ENCODE data around the gene DYNC1H1. TPM values are rescaled to one million over a fixed set of nuclear protein-coding genes. Genes with fewer than 3 reads are reported as not detected.
"Not testable (repeated sequence)": the region's sequence is repeated elsewhere in the genome, so short reads cannot be mapped to it uniquely, and the experiment has no call there.

DYNC1H1 gene
- total RNA-seq, 1 donor from 2014 or later = 496 TPM

- not testable (repeated sequence) for ATAC-seq; DNase-seq (ENCODE audit: low spot score)
- intact Hi-C loops (cut with DNase I) = loop anchor here (5.0 kb wide), 1 partner anchor 1149 kb away; no protein-coding TSS in a partner anchor
Observed at GRCh38 chr14:102078361-102078791, 114.0 kb downstream of the DYNC1H1 start.

DNA sequence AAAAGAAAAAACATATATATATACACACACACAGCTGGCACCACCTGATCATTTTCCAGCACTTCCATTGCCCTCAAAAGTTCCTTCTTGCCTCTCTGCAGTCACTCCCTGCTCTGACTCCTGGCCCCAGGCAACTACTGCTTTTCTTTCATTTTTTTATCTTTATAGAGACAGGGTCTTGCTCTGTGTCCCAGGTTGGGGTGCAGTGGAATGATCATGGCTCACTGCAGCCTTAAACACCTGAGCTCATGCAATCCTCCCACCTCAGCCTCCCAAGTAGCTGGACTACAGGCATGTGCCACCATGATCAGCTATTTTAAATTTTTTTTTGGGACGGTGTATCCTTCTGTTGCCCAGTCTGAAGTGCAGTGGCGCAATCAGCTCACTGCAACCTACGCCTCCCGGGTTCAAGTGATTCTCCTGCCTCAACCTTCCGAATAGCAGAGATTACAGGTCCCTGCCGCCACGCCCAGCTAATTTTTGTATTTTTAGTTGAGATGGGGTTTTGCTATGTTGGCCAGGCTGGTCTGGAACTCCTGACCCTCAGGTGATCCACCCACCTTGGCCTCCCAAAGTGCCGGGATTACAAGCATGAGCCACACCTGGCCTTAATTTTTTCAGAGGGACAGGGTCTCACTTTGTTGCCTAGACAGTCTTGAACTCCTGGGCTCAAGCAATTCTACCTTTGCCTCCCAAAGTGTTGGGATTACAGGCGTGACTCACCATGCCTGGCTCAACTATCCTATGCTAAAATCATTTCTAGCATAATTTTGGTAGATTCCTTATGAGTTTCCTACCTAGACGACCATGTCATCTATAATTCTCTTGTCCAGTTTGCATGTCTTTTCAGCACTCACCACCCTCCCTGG is 114.7 kb downstream of the DYNC1H1 start:
- DNase-seq (ENCODE audit: low spot score) = no peak
- no peak for ATAC-seq
- intact Hi-C loops (cut with DNase I) = loop anchor here (5.0 kb wide), 1 partner anchor 1148 kb away; no protein-coding TSS in a partner anchor

- no peak for DNase-seq (ENCODE audit: low spot score)
Observed at GRCh38 chr14:102079700-102079979, 115.3 kb downstream of the DYNC1H1 start.

DNA sequence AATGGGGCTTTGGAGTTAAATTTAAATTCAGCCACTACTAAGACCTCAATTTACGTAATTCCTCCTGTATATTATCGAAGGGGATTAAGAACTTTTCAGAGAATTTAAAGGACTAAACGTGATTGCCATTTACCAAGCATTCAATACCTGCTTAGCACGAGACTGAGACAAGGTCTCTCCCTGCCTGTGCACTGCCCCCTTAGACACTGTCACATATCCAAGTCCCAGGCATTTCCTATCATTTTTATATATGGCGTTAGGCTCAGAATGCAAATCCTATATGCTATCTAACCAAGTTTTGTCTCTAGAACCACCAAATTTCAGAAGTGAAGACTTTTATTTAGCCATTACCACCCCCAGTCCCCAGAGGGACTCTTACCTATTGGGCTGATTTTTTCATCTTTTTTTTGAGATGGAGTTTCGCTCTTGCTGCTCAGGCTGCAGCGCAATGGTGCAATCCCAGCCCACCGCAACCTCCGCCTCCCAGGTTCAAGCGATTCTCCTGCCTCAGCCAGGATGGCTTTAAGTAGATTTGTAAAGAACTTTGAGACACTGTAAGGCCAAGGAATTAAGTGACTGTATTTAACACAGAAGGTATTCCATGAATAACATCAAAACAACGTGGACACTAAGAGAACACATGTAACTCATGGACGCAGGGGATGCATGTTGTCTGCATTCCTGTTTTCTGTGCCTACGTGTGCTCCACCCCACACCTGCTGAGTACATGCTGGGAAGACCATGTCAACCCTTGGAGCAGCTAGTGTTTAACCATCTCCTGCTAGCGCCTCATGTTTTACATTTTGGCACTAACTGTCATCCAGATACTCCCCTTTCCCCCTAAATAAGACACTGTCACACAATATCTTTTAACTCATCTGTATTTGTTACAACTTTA is 116.1 kb downstream of the DYNC1H1 start:
- DNase-seq (ENCODE audit: low spot score) (no peak), ATAC-seq (no peak)
- intact Hi-C loops (cut with DNase I) = no loop called here

More at GRCh38 chr14:102079700-102079979, 115.3 kb downstream of the DYNC1H1 start:
- ATAC-seq = no peak
- intact Hi-C loops (cut with DNase I) = loop anchor here (5.0 kb wide), 1 partner anchor 1148 kb away; no protein-coding TSS in a partner anchor

- intact Hi-C loops (cut with DNase I) = no loop called here
- ATAC-seq (no peak), DNase-seq (ENCODE audit: low spot score) (no peak)
Observed at GRCh38 chr14:102081231-102082080, 117.1 kb downstream of the DYNC1H1 start.

GRCh38 chr14:102084522-102084921 is 120.1 kb downstream of the DYNC1H1 start:
- DNase-seq (ENCODE audit: low spot score); intact Hi-C loops (cut with DNase I); ATAC-seq: not testable (repeated sequence)

DNA sequence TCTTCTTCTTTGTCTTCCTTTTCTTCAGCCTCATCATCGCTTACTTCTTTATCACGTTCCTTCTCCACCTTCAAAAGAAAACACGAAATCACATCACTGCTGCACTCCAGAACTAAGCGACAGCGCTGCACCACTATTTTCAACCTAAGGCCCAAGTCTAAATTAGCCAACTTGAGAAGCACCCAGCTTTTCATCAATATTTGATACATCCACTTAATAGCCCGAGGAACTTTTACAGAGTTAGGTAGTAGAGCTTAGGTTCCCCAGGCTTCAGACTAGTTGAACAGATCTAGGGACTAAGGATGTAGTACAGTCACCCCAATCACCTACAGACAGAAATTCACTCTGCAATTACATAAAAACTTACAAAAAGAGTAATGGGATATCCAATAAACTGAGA is 120.6 kb downstream of the DYNC1H1 start:
- intact Hi-C loops (cut with DNase I) = no loop called here
- ATAC-seq = no peak
- DNase-seq (ENCODE audit: low spot score) = no peak

DNA sequence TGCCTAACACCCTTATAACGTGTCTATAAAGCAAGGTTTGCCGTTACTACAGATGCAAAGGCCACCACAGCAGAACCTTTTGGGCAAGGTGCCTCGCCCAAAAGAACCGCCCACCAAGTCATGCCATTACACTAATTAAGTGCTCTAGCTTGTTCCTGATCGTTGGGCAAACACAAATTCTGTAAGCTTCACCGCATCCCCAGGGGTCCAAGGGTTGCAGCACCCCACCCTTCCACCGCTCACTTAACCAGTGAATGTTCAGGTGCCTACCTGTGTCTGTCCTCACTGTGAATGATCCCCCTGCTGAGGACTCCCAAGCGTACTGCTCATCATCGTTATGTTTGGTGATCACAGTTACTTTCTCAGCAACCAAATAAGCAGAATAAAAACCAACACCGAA is 121.1 kb downstream of the DYNC1H1 start:
- DNase-seq (ENCODE audit: low spot score) (no peak), ATAC-seq (no peak)
- intact Hi-C loops (cut with DNase I) = no loop called here

DNA sequence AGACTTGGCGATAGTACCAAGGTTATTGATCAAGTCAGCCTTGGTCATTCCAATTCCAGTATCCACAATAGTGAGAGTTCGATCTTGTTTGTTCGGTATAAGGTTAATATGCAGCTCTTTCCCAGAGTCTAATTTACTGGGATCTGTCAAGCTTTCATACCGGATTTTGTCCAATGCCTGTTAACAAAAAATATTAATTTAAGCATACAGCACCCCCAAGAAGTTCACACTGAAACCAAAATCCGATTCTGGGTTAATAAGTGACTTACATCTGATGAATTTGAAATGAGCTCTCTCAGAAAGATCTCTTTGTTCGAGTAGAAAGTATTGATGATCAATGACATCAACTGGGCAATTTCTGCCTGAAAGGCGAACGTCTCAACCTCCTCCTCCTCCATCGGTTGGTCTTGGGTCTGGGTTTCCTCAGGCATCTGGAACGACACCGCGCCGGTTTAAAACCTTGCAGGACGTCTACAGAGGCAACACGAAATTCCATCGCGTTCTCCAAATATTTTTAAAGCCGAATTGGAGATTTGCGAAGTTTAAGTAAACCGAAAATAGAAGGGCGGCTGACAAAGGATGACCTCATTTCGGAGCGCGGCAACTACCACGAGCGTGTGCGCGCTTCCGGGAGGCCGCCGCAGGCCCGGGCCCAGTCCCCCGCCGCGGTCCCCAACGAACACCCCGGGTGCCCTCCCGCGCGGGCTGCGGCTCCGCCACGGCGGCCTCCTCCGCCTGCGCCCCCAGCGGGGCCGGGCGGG is 121.8 kb downstream of the DYNC1H1 start:
- DNase-seq (ENCODE audit: low spot score) (no peak), ATAC-seq (peak; percentile 23)
- intact Hi-C loops (cut with DNase I) = no loop called here

- intact Hi-C loops (cut with DNase I) = no loop called here
- no peak for ATAC-seq
Observed at GRCh38 chr14:102086709-102086971, 122.3 kb downstream of the DYNC1H1 start.

GRCh38 chr14:102086972-102087761 is 122.8 kb downstream of the DYNC1H1 start, which contains the start of gene HSP90AA1:
Gene HSP90AA1, minus strand, starts transcription at chr14:102087044. Its CDS starts 666 bp downstream, at chr14:102086378.
- DNase-seq (ENCODE audit: low spot score) = peak; percentile 98
- intact Hi-C loops (cut with DNase I) = no loop called here
- ATAC-seq = peak; percentile 88

More at GRCh38 chr14:102086709-102086971, 122.3 kb downstream of the DYNC1H1 start:
- no peak for DNase-seq (ENCODE audit: low spot score)

DNA sequence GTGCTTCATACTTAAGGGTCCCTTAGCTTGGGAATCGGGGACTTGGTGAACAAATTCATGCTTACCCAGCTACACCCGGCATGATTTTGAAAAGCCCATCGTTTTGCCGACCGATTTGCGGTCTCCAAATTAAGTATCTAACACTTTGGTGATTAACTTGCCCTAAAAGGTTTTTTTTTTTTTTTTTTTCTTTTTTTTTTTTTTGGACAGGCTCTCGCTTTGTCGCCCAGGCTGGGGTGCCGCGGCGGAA is 123.3 kb downstream of the DYNC1H1 start:
- ATAC-seq (no peak), DNase-seq (ENCODE audit: low spot score) (no peak)
- intact Hi-C loops (cut with DNase I) = no loop called here

GRCh38 chr14:102088012-102088792 is 123.8 kb downstream of the DYNC1H1 start:
- peak; percentile 69 for ATAC-seq
- intact Hi-C loops (cut with DNase I) = no loop called here

GRCh38 chr14:102089621-102090343 is 125.4 kb downstream of the DYNC1H1 start:
- ATAC-seq (no peak), DNase-seq (ENCODE audit: low spot score) (no peak)
- intact Hi-C loops (cut with DNase I) = no loop called here

More at GRCh38 chr14:102088012-102088792, 123.8 kb downstream of the DYNC1H1 start:
- DNase-seq (ENCODE audit: low spot score) = peak; percentile 81

GRCh38 chr14:102090713-102091112 is 126.3 kb downstream of the DYNC1H1 start:
- no peak for ATAC-seq
- intact Hi-C loops (cut with DNase I) = no loop called here
- no peak for DNase-seq (ENCODE audit: low spot score)

GRCh38 chr14:102092806-102093205 is 128.4 kb downstream of the DYNC1H1 start:
- ATAC-seq (no peak), DNase-seq (ENCODE audit: low spot score) (no peak)
- intact Hi-C loops (cut with DNase I) = no loop called here
